HG03571 (cell line): ENCODE data around the gene CAPN10.

ENCODE experiments used
- ATAC-seq: cut with Tn5 transposase; IDR thresholded peaks from one replicate; pipeline ENCODE4 v1.9.1; 2021; ENCODE audit not compliant: unreplicated experiment

Gene CAPN10

GRCh38 chr2:240588669-240589068 is 2.1 kb downstream of the CAPN10 start:
- no peak for ATAC-seq

DNA sequence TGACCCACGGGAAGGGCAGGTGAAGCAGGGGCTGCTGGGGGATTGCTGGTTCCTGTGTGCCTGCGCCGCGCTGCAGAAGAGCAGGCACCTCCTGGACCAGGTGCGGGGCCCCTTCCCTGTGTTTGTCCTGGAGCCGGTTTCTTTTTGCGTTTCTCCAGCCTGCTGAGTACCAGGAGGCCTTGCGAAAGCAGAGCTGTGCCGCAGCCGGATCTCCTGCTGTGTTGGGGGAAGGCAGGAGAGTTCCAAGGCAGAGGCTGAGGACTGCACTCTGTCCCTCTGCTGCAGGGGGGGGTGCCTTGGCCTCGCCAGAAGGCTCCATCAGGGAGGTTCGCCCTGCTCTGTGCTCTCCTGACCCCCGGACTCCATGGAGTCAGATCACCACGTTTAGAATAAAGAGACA is 2.8 kb downstream of the CAPN10 start:
- no peak for ATAC-seq

GRCh38 chr2:240589850-240590525 is 3.5 kb downstream of the CAPN10 start:
- no peak for ATAC-seq

GRCh38 chr2:240590681-240591111 is 4.2 kb downstream of the CAPN10 start:
- no peak for ATAC-seq

DNA sequence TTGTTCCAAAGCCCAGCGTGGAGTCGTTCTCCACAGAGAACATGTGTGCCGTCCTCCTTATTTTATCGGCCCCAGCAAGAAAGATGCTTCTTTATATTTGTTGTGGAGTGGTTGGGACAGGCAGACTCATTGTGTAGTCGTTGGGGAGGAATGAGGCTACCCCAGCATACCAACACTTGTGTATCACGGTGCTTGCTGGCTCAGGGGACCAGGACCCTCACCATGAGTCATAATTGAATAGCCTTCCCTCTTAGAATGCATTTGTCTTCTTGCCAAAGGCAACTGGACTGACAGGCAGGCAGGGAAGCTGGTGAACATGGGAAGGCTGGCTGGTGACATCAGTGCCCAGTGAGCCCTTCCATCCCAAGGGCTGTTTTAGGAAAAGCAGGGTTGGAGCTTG is 4.7 kb downstream of the CAPN10 start:
- ATAC-seq: no peak

- no peak for ATAC-seq
Measured at GRCh38 chr2:240591784-240592183, 5.2 kb downstream of the CAPN10 start.

- no peak for ATAC-seq
Measured at GRCh38 chr2:240593026-240593702, 6.6 kb downstream of the CAPN10 start.

GRCh38 chr2:240593703-240594451 is 7.3 kb downstream of the CAPN10 start:
- ATAC-seq: no peak

DNA sequence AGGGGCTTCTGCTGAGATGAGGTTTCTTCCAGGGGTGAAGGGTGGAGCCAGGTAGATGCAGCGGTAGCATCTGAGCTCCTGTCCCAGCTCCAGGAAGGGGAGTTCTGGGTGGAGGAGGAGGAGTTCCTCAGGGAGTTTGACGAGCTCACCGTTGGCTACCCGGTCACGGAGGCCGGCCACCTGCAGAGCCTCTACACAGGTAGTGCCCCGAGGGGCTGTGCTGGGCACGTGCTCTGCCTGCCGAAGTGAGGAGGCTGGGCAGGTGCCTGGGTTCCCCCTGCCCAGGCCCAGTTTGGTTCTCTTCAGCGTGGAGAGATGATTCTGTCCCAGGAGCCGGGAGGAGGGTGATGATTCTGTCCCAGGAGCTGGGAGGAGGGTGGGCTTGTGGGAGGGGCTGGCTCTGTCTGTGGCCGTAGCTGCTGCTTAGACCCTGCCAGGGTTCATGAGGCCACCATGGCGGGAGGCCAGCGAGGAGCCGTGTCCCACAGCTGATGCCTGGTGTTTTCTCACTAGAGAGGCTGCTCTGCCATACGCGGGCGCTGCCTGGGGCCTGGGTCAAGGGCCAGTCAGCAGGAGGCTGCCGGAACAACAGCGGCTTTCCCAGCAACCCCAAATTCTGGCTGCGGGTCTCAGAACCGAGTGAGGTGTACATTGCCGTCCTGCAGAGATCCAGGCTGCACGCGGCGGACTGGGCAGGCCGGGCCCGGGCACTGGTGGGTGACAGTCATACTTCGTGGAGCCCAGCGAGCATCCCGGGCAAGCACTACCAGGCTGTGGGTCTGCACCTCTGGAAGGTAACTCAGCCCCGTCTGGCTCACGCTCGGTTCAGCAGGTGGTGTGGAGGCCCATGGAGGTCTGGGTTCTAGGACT is 8.2 kb downstream of the CAPN10 start:
- ATAC-seq: no peak

DNA sequence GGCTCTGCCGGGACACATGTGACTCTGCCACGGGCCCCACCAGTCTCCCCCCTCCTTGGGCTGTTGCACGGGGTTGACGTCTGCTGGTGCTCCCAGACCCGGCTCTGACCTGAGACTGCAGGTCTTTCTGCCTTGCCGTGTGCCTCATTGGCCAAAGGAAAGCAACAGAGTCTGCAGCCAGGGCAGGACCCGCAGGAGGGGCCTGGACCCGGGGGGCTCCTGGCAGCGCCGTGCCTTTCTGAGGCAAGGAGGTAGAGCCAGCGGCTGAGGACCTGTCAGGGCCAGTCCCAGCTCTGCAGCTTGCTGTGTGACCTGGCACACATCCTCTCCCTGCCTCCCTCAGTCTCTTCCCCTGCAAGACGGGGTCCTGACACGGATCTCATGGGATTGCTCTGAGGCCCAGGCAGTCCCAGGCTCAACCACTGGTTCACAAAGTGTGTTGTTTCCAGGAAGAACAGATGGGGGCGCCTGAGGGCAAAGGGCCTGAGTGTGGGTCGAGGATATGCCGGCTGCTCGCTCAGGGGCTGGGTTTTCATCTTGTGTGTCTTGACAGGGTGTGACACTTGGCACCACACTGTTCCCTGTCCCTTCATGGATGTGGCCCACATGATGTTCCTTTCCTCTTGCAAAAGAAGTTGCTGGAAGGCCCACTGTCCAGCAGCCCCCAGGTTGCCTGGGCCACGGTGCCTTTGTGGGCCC is 9.0 kb downstream of the CAPN10 start:
- ATAC-seq: no peak

GRCh38 chr2:240596080-240596460 is 9.5 kb downstream of the CAPN10 start:
- no peak for ATAC-seq

DNA sequence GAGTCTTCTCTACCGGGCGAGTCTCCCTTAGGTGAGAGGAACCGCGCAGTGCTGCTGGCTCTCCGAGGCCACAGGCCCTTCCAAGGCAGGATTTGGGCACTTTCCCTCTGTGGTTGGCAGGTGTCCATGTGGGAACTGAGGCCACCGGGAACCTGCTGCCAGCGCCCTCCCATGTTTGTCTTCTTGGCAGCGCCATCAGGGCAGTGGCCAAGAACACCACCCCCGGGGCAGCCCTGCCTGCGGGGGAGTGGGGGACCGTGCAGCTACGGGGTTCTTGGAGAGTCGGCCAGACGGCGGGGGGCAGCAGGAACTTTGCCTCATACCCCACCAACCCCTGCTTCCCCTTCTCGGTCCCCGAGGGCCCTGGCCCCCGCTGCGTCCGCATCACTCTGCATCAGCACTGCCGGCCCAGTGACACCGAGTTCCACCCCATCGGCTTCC is 10.0 kb downstream of the CAPN10 start:
- no peak for ATAC-seq

DNA sequence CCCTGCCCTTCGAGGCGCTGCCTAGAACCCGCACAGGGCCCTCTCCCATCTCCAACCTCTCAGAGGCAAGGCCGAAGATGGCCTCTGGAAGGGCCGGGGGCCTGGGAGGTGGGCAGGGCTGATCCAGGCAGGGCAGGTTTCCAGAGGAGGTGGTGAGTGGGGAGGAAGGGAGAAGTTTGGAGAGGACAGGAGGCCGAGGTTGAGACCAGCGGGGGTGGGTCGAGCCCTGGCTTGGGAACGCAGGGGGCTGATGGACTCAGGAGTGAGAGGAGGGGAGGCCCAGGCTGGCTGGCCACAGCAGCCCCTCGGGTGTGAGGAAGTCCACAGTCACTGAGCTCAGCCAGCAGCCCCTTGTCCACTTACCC is 10.5 kb downstream of the CAPN10 start:
- no peak for ATAC-seq

DNA sequence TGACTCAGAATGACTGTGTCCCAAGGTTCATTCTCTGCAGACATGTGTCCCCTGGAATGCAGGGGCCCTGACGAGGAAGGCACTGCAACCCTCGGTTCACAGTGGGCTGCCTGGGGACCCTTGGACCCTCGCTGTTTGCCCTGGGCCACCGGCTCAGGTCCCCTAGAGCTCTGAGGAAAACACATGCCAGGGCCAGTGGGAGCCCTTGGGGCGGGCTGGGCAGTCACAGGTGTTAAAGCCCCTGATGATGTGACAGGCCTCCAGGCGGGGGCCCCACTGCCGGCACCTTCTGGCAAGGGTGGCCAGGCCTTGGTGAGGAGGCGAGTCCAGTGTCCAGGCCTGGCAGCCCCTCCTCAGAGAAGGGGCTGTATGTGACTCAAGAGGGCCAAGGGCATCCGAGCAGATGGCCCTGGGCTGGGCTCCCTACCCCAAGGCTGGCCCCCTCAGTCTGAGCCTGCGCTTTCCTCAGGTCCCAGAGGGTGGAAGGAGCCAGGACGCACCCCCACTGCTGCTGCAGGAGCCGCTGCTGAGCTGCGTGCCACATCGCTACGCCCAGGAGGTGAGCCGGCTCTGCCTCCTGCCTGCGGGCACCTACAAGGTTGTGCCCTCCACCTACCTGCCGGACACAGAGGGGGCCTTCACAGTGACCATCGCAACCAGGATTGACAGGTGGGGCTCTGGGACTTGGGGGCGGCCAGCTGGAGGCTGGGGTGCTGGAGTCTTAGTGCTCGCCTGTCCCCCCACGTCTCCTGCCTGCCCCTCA is 11.1 kb downstream of the CAPN10 start:
- ATAC-seq: no peak

DNA sequence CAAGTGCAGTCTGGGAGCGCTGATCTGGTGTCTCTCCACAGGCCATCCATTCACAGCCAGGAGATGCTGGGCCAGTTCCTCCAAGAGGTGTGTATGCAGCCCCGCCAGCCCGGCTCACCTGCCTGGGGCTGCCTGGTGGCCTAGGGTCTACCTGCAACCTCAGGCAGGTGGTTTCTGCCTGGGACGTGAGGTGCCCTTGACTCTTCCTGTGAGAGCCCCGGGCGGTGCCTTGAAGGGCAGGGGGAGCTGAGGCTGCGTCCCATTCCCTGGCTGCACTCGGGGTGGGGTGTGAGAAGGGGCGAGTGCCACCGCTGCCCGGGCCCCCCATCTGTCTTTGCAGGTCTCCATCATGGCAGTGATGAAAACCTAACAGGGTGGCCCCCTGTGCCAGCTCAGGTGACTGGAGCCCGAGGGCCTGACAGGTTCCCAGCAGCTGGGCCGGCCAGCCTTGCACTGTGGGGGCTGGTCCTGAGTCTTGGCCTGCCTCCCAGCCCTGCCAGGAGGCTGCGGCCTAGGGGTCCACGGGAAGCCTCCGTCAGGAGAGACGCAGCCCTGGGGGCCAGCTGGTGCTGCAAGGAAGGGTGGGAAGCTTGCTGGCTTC is 11.9 kb downstream of the CAPN10 start:
- ATAC-seq: no peak

DNA sequence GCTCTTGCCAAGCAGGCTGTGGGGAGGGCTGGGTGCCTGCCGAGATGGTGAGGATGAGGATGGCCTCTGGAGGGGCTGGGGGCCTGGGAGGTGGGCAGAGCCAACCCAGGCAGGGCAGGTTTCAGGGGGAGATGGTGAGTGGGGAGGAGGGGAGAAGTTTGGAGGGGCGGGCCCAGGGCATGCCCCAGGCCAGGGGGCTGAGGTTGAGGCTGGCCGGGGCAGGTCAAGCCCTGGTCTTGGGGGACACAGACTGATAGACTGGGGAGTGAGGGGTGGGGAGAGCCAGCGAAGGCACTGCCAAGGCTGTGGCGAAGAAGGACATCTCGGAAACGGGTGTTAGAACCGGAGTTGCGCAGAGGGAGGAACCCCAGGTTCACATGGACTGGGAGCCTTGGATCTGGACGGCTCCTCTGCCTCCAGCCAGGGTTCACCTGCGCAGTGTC is 12.6 kb downstream of the CAPN10 start:
- ATAC-seq: no peak

- no peak for ATAC-seq
Measured at GRCh38 chr2:240600451-240600961, 14.0 kb downstream of the CAPN10 start.

- ATAC-seq: no peak
Measured at GRCh38 chr2:240601061-240601830, 14.7 kb downstream of the CAPN10 start.

GRCh38 chr2:240601831-240602160 is 15.3 kb downstream of the CAPN10 start:
- ATAC-seq: no peak
